GM23248 (cell line): Measurements from ENCODE around the gene PARD3B. TPM values are rescaled to one million over a fixed set of nuclear protein-coding genes. Genes with fewer than 3 reads are reported as not detected.
A peak's percentile ranks its signal among the peaks of the same experiment; 100 is the strongest.

Source experiments
- DNase-seq: peaks from one replicate; pipeline ENCODE4 v3.0.0-alpha.2; 2015
- H2AFZ ChIP-seq: fragments of 200-600 bp; sonication (generic); 2 replicates; pipeline ENCODE4 v1.6.1; 2016; ENCODE audit warnings: antibody characterized with exemption
- H3F3A ChIP-seq: fragments of 200-600 bp; sonication (generic); 2 replicates; pipeline ENCODE4 v1.6.1; 2016; ENCODE audit warnings: mild to moderate bottlenecking, antibody characterized with exemption, mixed run types; ENCODE audit not compliant: insufficient read depth
- H3K27ac ChIP-seq: fragments of 200-600 bp; sonication (generic); 2 replicates; pipeline ENCODE4 v1.5.1; 2016; ENCODE audit warnings: mild to moderate bottlenecking
- H3K27me3 ChIP-seq: fragments of 200-600 bp; sonication (generic); replicated peaks from 2 replicates; pipeline ENCODE4 v1.6.1; 2016; ENCODE audit warnings: mild to moderate bottlenecking; ENCODE audit not compliant: insufficient read depth
- H3K36me3 ChIP-seq: fragments of 200-600 bp; sonication (generic); 2 replicates; pipeline ENCODE4 v1.6.1; 2016; ENCODE audit warnings: low read depth, mild to moderate bottlenecking
- H3K4me1 ChIP-seq: fragments of 200-600 bp; sonication (generic); 2 replicates; pipeline ENCODE4 v1.6.1; 2016; ENCODE audit warnings: mild to moderate bottlenecking; ENCODE audit not compliant: insufficient read depth
- H3K4me2 ChIP-seq: fragments of 200-600 bp; sonication (generic); one replicate; pipeline ENCODE4 v1.6.1; 2016; ENCODE audit warnings: mild to moderate bottlenecking; ENCODE audit not compliant: unreplicated experiment
- H3K4me3 ChIP-seq: fragments of 200-600 bp; sonication (generic); 2 replicates; pipeline ENCODE4 v1.5.1; 2016; ENCODE audit warnings: mild to moderate bottlenecking
- H3K79me2 ChIP-seq: fragments of 200-600 bp; sonication (generic); 2 replicates; pipeline ENCODE4 v1.6.1; 2016; ENCODE audit warnings: mild to moderate bottlenecking; ENCODE audit not compliant: insufficient read depth
- H3K9ac ChIP-seq: fragments of 200-600 bp; sonication (generic); 2 replicates; pipeline ENCODE4 v1.6.1; 2016; ENCODE audit warnings: mild to moderate bottlenecking
- H3K9me2 ChIP-seq: fragments of 200-600 bp; sonication (generic); 2 replicates; pipeline ENCODE4 v1.6.1; 2016; ENCODE audit warnings: mixed run types, mild to moderate bottlenecking, moderate library complexity; ENCODE audit not compliant: insufficient read depth
- H3K9me3 ChIP-seq: fragments of 200-600 bp; sonication (generic); one replicate; pipeline ENCODE4 v1.6.1; 2017; ENCODE audit warnings: low read depth
- H4K20me1 ChIP-seq: fragments of 200-600 bp; sonication (generic); 2 replicates; pipeline ENCODE4 v1.6.0; 2016; ENCODE audit not compliant: insufficient read depth
- EZH2 ChIP-seq: fragments of 200-600 bp; sonication (generic); IDR thresholded peaks from 2 replicates; pipeline ENCODE4 v1.6.1; 2018; ENCODE audit warnings: antibody characterized with exemption, mild to moderate bottlenecking; ENCODE audit not compliant: insufficient read depth, poor library complexity, severe bottlenecking
- EZH2phosphoT487 ChIP-seq: fragments of 200-600 bp; sonication (generic); IDR thresholded peaks from 2 replicates; pipeline ENCODE4 v1.6.1; 2018; ENCODE audit warnings: antibody characterized with exemption, moderate library complexity, mild to moderate bottlenecking, low read depth; ENCODE audit not compliant: insufficient read depth
- WGBS, 2 experiments: methylation state at CpG; one replicate each; pipeline ENCODE4 v1.1.6; 2015 to 2017; ENCODE audit warnings: low lambda C conversion rate in 2 of 2, low coverage in 1 of 2; ENCODE audit errors: missing lambda C conversion rate in 2 of 2; 5-methylcytosine and 5-hydroxymethylcytosine counted together
- in situ Hi-C: fragments of 300-500 bp; cut with MboI; formaldehyde crosslinking; loops from 2 replicates; pipeline ENCODE4 v1.15.0; 2020
- polyA plus RNA-seq: library from polyadenylated mRNA; unstranded; fragments of >200 nt; fragmentation: Nextera tagmentation; extraction: Ambion mirVana; gene quantifications from 2 replicates; pipeline ENCODE4 v1.2.1, GENCODE V29; 2016
- total RNA-seq: library from RNA; depleted of rRNA; stranded (reverse); fragments of >200 nt; shearing (Covaris generic); gene quantifications from 2 replicates; pipeline ENCODE4 v1.2.3, GENCODE V29; 2014

Gene PARD3B
- total and polyA plus RNA-seq, 2 experiments from 2014 or later, result 2.5 to 6.9 TPM

DNA sequence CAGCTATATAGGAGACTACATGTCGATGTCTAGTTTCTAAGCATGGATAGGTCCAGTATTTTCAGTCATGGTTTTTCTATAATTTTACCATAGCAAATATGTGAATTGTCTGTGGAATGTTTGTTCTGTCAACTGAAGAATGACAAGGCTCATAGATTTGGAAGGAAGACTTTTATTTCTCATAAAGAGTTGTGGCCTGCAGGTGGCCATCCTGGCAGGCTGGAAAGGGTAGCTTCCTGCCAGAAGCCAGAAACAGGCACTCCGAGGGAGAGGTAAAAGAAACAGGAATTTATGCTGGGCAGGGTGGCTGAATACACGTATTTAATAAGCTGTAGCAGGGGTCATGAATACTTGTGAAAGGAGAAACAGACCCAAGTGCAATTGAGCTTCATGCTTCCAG is 182.1 kb downstream of the PARD3B start:
- Histone ChIP-seq H3K79me2 (no peaks in the 10 kb centered on the region), H3K27ac (no peak overlapping the region), H3K4me2 (no peak overlapping the region), H3F3A (no peaks in the 10 kb centered on the region; the same call in 1 of the 2 replicates), H2AFZ (no peak overlapping the region), H4K20me1 (no peaks in the 10 kb centered on the region), H3K36me3 (no peaks in the 10 kb centered on the region), H3K9me3 (no peaks in the 10 kb centered on the region), H3K27me3 (no peaks in the 10 kb centered on the region), H3K9me2 (no peaks in the 10 kb centered on the region; the same call in 1 of the 2 replicates), H3K9ac (no peak overlapping the region), H3K4me1 (peaks cover 7% of the 10 kb centered on the region), H3K4me3 (no peak overlapping the region)
- in situ Hi-C loops, result no loop called here
- DNase-seq, result no peak
- 86 to 89% methylated on average over 3 of the region's 3 CpGs for WGBS, 2 experiments
- TF ChIP-seq EZH2phosphoT487 (no peak), EZH2 (no peak)

DNA sequence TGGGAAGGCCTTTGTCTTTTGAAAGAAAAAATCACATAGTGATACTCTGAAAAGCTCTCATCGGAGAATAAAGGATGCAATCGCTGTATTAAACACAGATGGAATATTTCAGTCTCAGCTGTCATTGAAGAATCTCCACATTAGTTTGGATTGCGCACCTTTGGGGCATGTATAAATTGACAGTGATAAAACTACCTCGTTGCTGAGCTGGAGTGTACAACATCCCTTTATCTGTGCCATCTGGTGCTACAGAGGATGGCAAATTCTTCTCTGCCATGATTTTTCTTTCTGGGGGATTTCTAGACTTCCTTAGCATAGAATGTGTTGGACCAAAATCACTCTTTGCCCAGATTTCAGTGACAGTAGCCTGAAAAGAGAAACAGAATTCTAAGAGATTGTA is 185.3 kb downstream of the PARD3B start:
- no peak overlapping the region for H3K4me2 ChIP-seq
- H3K9me2 ChIP-seq, result no peaks in the 10 kb centered on the region
- TF ChIP-seq EZH2phosphoT487 (no peak), EZH2 (no peak)
- DNase-seq, result no peak
- no peak overlapping the region for H3K9ac ChIP-seq
- no peaks in the 10 kb centered on the region for H4K20me1 ChIP-seq
- WGBS, 2 experiments, result 56 to 58% methylated on average over 4 of the region's 4 CpGs
- in situ Hi-C loops, result no loop called here
- H3F3A ChIP-seq, result no peaks in the 10 kb centered on the region; the same call in 1 of the 2 replicates
- no peaks in the 10 kb centered on the region for H3K79me2 ChIP-seq
- no peaks in the 10 kb centered on the region for H3K9me3 ChIP-seq
- no peaks in the 10 kb centered on the region for H3K27me3 ChIP-seq
- H3K4me3 ChIP-seq, result no peak overlapping the region
- no peaks in the 10 kb centered on the region for H3K4me1 ChIP-seq
- no peaks in the 10 kb centered on the region for H3K36me3 ChIP-seq
- H3K27ac ChIP-seq, result no peak overlapping the region
- H2AFZ ChIP-seq, result no peak overlapping the region

DNA sequence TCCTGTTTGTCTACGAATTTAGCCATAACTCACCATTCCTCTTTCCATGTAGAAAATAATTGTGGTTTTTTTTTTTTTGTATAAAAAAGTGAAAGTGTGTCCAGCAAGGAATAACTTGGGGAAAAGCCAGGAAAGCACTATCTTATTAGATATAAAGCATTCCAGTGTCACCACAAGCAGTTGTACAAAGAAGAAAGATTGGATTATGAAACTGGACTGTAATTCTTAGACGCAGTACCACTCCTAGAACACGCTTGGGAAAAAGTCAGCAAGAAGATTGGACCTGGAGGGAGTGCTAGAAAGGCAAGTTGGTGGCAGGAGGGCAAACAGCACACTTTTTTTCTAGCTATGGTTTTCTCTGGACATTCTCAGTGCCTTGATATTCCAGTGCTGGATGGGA is 186.7 kb downstream of the PARD3B start:
- TF ChIP-seq EZH2 (no peak), EZH2phosphoT487 (no peak)
- Histone ChIP-seq H4K20me1 (no peaks in the 10 kb centered on the region), H3K27me3 (no peaks in the 10 kb centered on the region), H3K79me2 (no peaks in the 10 kb centered on the region), H3K27ac (no peak overlapping the region), H3K4me1 (no peaks in the 10 kb centered on the region), H3K9ac (no peak overlapping the region), H2AFZ (no peak overlapping the region), H3K9me2 (no peaks in the 10 kb centered on the region), H3F3A (no peaks in the 10 kb centered on the region; the same call in 1 of the 2 replicates), H3K4me2 (no peak overlapping the region), H3K4me3 (no peak overlapping the region), H3K9me3 (no peaks in the 10 kb centered on the region), H3K36me3 (no peaks in the 10 kb centered on the region)
- WGBS, 2 experiments, result 49 to 51% methylated on average over 3 of the region's 3 CpGs
- in situ Hi-C loops, result no loop called here
- no peak for DNase-seq

DNA sequence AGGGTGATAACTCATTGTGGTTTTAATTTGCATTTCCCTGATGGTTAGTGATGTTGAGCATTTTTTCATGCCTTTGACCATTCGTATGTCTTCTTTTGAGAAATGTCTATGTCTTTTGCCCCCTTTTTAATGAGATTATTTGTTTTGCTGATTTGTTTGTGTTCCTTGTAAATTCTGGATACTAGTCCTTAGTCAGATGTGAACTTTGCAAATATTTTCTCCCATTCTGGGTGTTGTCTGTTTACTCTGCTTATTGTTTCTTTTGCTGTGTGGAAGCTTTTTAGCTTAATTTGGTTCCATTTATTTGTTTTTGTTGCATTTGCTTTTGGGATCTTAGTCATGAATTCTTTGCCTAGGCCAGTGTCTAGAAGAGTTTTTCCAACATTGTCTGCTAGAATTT is 192.0 kb downstream of the PARD3B start:
- H3K9ac ChIP-seq, result no peak overlapping the region
- in situ Hi-C loops, result no loop called here
- H3K27ac ChIP-seq, result no peak overlapping the region
- no peaks in the 10 kb centered on the region for H3K79me2 ChIP-seq
- H4K20me1 ChIP-seq, result no peaks in the 10 kb centered on the region
- H3K4me1 ChIP-seq, result no peaks in the 10 kb centered on the region
- no peaks in the 10 kb centered on the region for H3K36me3 ChIP-seq
- H3K9me3 ChIP-seq, result no peaks in the 10 kb centered on the region
- no peak for TF ChIP-seq EZH2
- WGBS, 2 experiments, result 96% methylated on average over 1 of the region's 1 CpG
- H2AFZ ChIP-seq, result no peak overlapping the region
- peaks cover 11% of the 10 kb centered on the region; the same call in 1 of the 2 replicates for H3F3A ChIP-seq
- no peaks in the 10 kb centered on the region for H3K9me2 ChIP-seq
- no peaks in the 10 kb centered on the region for H3K27me3 ChIP-seq
- H3K4me3 ChIP-seq, result no peak overlapping the region
- no peak overlapping the region for H3K4me2 ChIP-seq
- DNase-seq, result no peak

DNA sequence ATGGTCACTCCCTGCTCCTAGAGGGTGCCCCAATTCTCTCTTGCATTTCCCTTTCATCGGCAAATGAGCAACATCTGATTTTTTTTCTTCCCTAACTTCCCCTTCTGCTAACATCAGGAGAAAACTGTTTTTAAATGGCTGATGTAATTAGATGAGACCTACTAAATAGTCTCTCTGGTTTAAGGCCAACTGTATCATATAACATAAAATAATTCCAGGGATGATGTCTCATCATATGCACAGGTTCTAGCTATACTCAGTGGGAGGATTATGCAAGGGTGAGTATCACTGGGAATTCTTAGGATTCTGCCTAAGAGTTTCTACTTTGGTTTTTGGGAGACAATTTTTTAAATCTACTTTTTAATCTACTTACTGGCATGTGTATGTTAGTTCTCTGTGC is 193.4 kb downstream of the PARD3B start:
- 96 to 100% methylated on average over 1 of the region's 1 CpG for WGBS, 2 experiments
- no peak overlapping the region for H2AFZ ChIP-seq
- peak; percentile 44 for DNase-seq

More for the DNA sequence above, 193.4 kb downstream of the PARD3B start:
- no peak overlapping the region for H3K9ac ChIP-seq
- H3K4me1 ChIP-seq, result no peaks in the 10 kb centered on the region
- no peaks in the 10 kb centered on the region for H3K9me2 ChIP-seq
- H3K4me2 ChIP-seq, result no peak overlapping the region
- no peaks in the 10 kb centered on the region for H3K79me2 ChIP-seq
- H3K27me3 ChIP-seq, result no peaks in the 10 kb centered on the region
- H3K9me3 ChIP-seq, result no peaks in the 10 kb centered on the region
- H3K36me3 ChIP-seq, result no peaks in the 10 kb centered on the region
- TF ChIP-seq EZH2, result no peak
- TF ChIP-seq EZH2phosphoT487, result no peak
- H3K27ac ChIP-seq, result no peak overlapping the region
- H3K4me3 ChIP-seq, result no peak overlapping the region
- peaks cover 13% of the 10 kb centered on the region; the same call in 1 of the 2 replicates for H3F3A ChIP-seq
- no peaks in the 10 kb centered on the region for H4K20me1 ChIP-seq
- in situ Hi-C loops, result no loop called here
